ENCODE results near the gene KIZ.

The KIZ gene

DNA sequence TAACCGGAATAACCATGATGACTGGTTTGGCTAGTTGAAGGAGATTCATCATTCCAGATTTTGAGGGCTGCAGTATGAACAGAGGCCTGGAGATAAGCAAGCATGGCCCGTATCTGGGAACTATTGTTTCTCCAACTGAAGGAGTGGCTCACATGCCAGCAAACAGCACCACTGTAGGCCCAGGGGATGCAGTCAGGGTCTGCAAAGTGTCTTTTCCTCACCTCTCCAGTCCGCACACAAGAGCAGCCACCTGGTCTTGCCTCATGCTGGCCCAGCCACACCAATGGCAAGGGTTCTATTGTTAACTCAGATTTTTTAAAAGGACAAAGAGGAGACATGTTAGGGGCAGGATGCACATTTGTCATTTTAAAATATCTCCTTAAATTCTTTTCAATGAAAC, 55.1 kb downstream of the KIZ start:
- POLR2A ChIA-PET = no interaction called here
- H3K4me3 ChIP-seq (ENCODE audit: low read depth, low read length) = no peak overlapping the region
- TF ChIP-seq, protein P1, sequence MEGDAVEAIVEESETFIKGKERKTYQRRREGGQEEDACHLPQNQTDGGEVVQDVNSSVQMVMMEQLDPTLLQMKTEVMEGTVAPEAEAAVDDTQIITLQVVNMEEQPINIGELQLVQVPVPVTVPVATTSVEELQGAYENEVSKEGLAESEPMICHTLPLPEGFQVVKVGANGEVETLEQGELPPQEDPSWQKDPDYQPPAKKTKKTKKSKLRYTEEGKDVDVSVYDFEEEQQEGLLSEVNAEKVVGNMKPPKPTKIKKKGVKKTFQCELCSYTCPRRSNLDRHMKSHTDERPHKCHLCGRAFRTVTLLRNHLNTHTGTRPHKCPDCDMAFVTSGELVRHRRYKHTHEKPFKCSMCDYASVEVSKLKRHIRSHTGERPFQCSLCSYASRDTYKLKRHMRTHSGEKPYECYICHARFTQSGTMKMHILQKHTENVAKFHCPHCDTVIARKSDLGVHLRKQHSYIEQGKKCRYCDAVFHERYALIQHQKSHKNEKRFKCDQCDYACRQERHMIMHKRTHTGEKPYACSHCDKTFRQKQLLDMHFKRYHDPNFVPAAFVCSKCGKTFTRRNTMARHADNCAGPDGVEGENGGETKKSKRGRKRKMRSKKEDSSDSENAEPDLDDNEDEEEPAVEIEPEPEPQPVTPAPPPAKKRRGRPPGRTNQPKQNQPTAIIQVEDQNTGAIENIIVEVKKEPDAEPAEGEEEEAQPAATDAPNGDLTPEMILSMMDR (IDR thresholded peaks at IDR 0.05; ENCODE audit: insufficient read depth, low read length, missing control alignments) = no peak
- no peak for DNase-seq (ENCODE audit: low read depth, low spot score)
- CTCF ChIA-PET = no interaction called here

GRCh38 chr20:21182832-21183563, 57.1 kb downstream of the KIZ start:
- TF ChIP-seq, protein P1 (IDR thresholded peaks at IDR 0.05; ENCODE audit: insufficient read depth, low read length, missing control alignments) = no peak
- DNase-seq (ENCODE audit: low read depth, low spot score) = peak; percentile 91
- ChIA-PET CTCF (interaction anchor here (1.7 kb wide), 1 partner anchor 322 kb away, joined by 4 read pairs; no protein-coding TSS in a partner anchor), POLR2A (interaction anchor here (0.6 kb wide), 1 partner anchor 56 kb away, joined by 3 read pairs; no protein-coding TSS in a partner anchor)
- no peak overlapping the region for H3K4me3 ChIP-seq (ENCODE audit: low read depth, low read length)

- ChIA-PET CTCF (interaction anchor here (1.7 kb wide), 1 partner anchor 321 kb away, joined by 4 read pairs; no protein-coding TSS in a partner anchor), POLR2A (interaction anchor here (0.6 kb wide), 1 partner anchor 57 kb away, joined by 3 read pairs; no protein-coding TSS in a partner anchor)
- TF ChIP-seq, protein P1 (IDR thresholded peaks at IDR 0.05; ENCODE audit: insufficient read depth, low read length, missing control alignments) = no peak
- H3K4me3 ChIP-seq (ENCODE audit: low read depth, low read length) = no peak overlapping the region
- DNase-seq (ENCODE audit: low read depth, low spot score) = no peak
Observed at GRCh38 chr20:21183722-21184121, 57.8 kb downstream of the KIZ start.

DNA sequence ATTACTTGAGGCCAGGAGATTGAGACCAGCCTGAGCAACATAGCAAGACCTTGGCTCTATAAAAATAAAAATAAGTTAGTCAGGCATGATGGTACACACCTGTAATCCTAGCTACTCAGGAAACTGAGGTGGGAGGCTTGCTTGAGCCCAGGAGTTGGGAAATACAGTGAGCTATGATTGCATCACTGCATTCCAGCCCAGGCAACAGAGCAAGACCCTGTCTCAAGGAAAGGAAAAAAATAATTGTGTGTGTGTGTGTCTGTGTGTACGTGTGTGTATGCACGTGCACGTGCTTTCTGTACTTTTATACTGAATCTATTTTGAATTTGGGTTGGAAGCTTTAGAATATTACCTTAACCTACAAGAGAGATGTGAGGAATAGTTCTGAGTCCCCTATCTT, 58.9 kb downstream of the KIZ start:
- ChIA-PET POLR2A (no interaction called here), CTCF (interaction anchor here (1.7 kb wide), 1 partner anchor 320 kb away, joined by 4 read pairs; no protein-coding TSS in a partner anchor)
- no peak overlapping the region for H3K4me3 ChIP-seq (ENCODE audit: low read depth, low read length)
- TF ChIP-seq, protein P1 (IDR thresholded peaks at IDR 0.05; ENCODE audit: insufficient read depth, low read length, missing control alignments) = no peak
- no peak for DNase-seq (ENCODE audit: low read depth, low spot score)

- DNase-seq (ENCODE audit: low read depth, low spot score) = no peak
- POLR2A ChIA-PET = no interaction called here
- H3K4me3 ChIP-seq (ENCODE audit: low read depth, low read length) = no peak overlapping the region
- TF ChIP-seq, protein P1 (IDR thresholded peaks at IDR 0.05; ENCODE audit: insufficient read depth, low read length, missing control alignments) = no peak
- CTCF ChIA-PET = no interaction called here
Observed at GRCh38 chr20:21185849-21186248, 60.0 kb downstream of the KIZ start.

DNA sequence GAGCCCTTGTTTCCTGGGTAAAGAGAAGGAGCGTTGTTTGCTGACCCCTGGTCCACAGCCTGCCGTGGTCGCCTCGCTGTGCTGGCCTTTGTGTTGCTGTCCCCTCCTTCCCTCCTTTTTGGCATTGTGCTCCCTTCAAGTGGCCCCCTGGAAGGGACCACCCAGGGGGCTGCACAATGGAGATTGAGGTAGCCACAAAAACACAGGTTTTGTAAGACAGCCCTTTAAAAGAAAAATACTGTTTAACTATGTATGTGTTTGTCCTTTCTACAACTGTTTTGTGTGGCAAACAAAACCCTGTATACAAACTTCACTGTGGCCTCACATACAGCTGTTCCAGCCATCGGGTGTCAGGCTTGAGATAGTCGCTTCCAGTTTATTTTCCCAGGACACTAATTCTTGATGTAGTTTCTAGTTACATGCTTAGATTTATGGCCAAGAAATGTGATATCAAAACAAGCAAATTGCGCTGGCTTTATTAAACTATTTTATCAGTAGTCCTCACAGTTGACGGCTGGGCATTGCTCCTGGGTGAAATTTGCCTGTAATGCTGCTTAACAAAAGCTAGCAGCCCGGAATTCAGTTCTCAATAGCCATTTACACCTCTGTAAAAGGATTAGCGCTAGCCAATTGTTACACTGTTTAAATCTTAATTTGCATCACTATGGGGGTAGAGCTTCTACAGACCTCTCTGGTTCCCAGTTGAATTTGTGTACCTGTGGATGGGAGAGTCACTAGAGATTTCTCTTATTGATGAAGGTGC, 64.1 kb downstream of the KIZ start:
- no peak for DNase-seq (ENCODE audit: low read depth, low spot score)
- POLR2A ChIA-PET = no interaction called here
- TF ChIP-seq, protein P1 (IDR thresholded peaks at IDR 0.05; ENCODE audit: insufficient read depth, low read length, missing control alignments) = no peak
- no peak overlapping the region for H3K4me3 ChIP-seq (ENCODE audit: low read depth, low read length)
- CTCF ChIA-PET = no interaction called here
